Panc1 (cell line): ENCODE results near the gene GFRA1. TPM values are rescaled to one million over a fixed set of nuclear protein-coding genes. Genes with fewer than 3 reads are reported as not detected.

ENCODE experiments used
- ATAC-seq: fragments of 200-7000 bp; cut with Tn5 transposase; 2 replicates; pipeline ENCODE4 v1.9.1; 2020; ENCODE audit warnings: mild to moderate bottlenecking, moderate library complexity
- BruUV-seq: library from RNA; stranded (reverse); fragments of 400-500 nt; replicated peaks from 2 replicates; lab custom pipeline; 2021; lab: Mats Ljungman, UMichigan
- CTCF ChIA-PET: fragments of 300-600 bp; sonication (Branson Sonifier 250); formaldehyde crosslinking; loops from one replicate; lab custom pipeline; 2022; ENCODE audit warnings: antibody characterized with exemption; lab: Charles Lee
- POLR2A ChIA-PET: fragments of 300-600 bp; sonication (Branson Sonifier 250); formaldehyde crosslinking; loops from one replicate; lab custom pipeline; 2022; ENCODE audit warnings: antibody characterized with exemption; lab: Charles Lee
- DNase-seq: peaks from one replicate; pipeline ENCODE4 v3.0.0-alpha.2; 2010; ENCODE audit warnings: low read depth, low spot score
- H3K27ac ChIP-seq: 2 replicates; pipeline ENCODE4 v1.5.1; 2011; ENCODE audit warnings: mild to moderate bottlenecking, low read length, inconsistent platforms
- H3K27me3 ChIP-seq: fragments of 200-500 bp; sonication (Bioruptor generic); 2 replicates; pipeline ENCODE4 v1.6.0; 2014; ENCODE audit warnings: low read length, inconsistent platforms; ENCODE audit not compliant: control insufficient read depth, insufficient read depth
- H3K36me3 ChIP-seq: fragments of 200-500 bp; sonication (Bioruptor generic); 2 replicates; pipeline ENCODE4 v1.5.1; 2014; ENCODE audit warnings: inconsistent platforms, mild to moderate bottlenecking, low read length, moderate library complexity; ENCODE audit not compliant: control insufficient read depth, insufficient read depth
- H3K4me1 ChIP-seq: 2 replicates; pipeline ENCODE4 v1.5.1; 2011; ENCODE audit warnings: inconsistent platforms, mild to moderate bottlenecking, low read length, moderate library complexity; ENCODE audit not compliant: control insufficient read depth, insufficient read depth
- H3K4me3 ChIP-seq, 2 experiments: 2 replicates each; pipeline ENCODE4 v1.5.1; 2011 to 2012; ENCODE audit warnings: low read depth in 2 of 2, low read length in 2 of 2, mild to moderate bottlenecking in 2 of 2, inconsistent platforms in 1 of 2, moderate library complexity in 1 of 2
- H3K9me3 ChIP-seq: fragments of 200-500 bp; sonication (Bioruptor generic); 2 replicates; pipeline ENCODE4 v1.5.1; 2014; ENCODE audit warnings: low read depth, mild to moderate bottlenecking, inconsistent platforms, low read length, moderate library complexity; ENCODE audit not compliant: control insufficient read depth, insufficient read depth
- CTCF ChIP-seq: fragments of 450-650 bp; IDR thresholded peaks from 2 replicates; pipeline ENCODE4 v1.5.1; 2017; ENCODE audit warnings: mild to moderate bottlenecking
- POLR2AphosphoS5 ChIP-seq: IDR thresholded peaks from 2 replicates; pipeline ENCODE4 v1.6.1; 2012; ENCODE audit warnings: mild to moderate bottlenecking, low read depth, low read length, moderate library complexity
- REST ChIP-seq, 2 experiments: IDR thresholded peaks; 2 replicates each; pipeline ENCODE4 v1.6.1; 2011 to 2012; ENCODE audit warnings: low read depth in 2 of 2, control low read depth in 1 of 2, low read length in 1 of 2, mild to moderate bottlenecking in 1 of 2, moderate library complexity in 1 of 2; ENCODE audit not compliant: insufficient read depth in 1 of 2
- SIN3A ChIP-seq: IDR thresholded peaks from 2 replicates; pipeline ENCODE4 v1.6.1; 2012; ENCODE audit warnings: low read depth, mild to moderate bottlenecking, low read length, moderate library complexity, borderline replicate concordance; ENCODE audit not compliant: insufficient read depth
- TCF7L2 ChIP-seq: IDR thresholded peaks from 2 replicates; pipeline ENCODE4 v1.6.1; 2011; ENCODE audit warnings: mild to moderate bottlenecking, low read depth, low read length, inconsistent platforms
- in situ Hi-C: cut with HindIII; loops from 2 replicates; pipeline ENCODE4 v1.10.0; 2016; ENCODE audit warnings: low sequenced_read_pairs, low pct_unique_long_range_greater_than_20kb
- intact Hi-C: fragments of 100-400 bp; cut with micrococcal nuclease; formaldehyde crosslinking; loops from one replicate; pipeline ENCODE4 v1.10.0; 2022; ENCODE audit not compliant: unreplicated experiment
- total RNA-seq: library from RNA; stranded (reverse); gene quantifications from one replicate; pipeline ENCODE4 v1.2.1, GENCODE V29; 2021; ENCODE audit not compliant: unreplicated experiment

GFRA1 gene
- total RNA-seq, 1 experiment from 2014 or later, result 0.10 TPM

GRCh38 chr10:116070743-116071320 lies 202.2 kb downstream of the GFRA1 start:
- H3K4me3 ChIP-seq, result no peak overlapping the region
- H3K27ac ChIP-seq, result no peak overlapping the region
- no peaks in the 10 kb centered on the region for H3K9me3 ChIP-seq
- intact Hi-C loops, result no loop called here
- no peaks in the 10 kb centered on the region for H3K36me3 ChIP-seq
- ChIA-PET POLR2A (no interaction called here), CTCF (no interaction called here)
- peaks cover 2% of the 10 kb centered on the region; the same call in 1 of the 2 replicates for H3K27me3 ChIP-seq
- H3K4me1 ChIP-seq, result no peaks in the 10 kb centered on the region
- no TSS peak for BruUV-seq
- ATAC-seq (no peak), DNase-seq (no peak)
- in situ Hi-C loops, result no loop called here
- TF ChIP-seq REST (IDR thresholded peaks at IDR 0.05; ENCODE audit: insufficient read depth in 1 of 2, low read depth in 2 of 2, low read length in 1 of 2), result no peak
- TF ChIP-seq POLR2AphosphoS5, result no peak
- no peak for TF ChIP-seq CTCF
- no peak for TF ChIP-seq TCF7L2
- TF ChIP-seq SIN3A, result no peak

- H3K27me3 ChIP-seq, result peaks cover 7% of the 10 kb centered on the region
- CTCF ChIA-PET, result no interaction called here
- H3K4me3 ChIP-seq, result no peak overlapping the region
- ATAC-seq, result no peak
- POLR2A ChIA-PET, result no interaction called here
- intact Hi-C loops (no loop called here), in situ Hi-C loops (no loop called here)
- no TSS peak for BruUV-seq
- no peak overlapping the region for H3K27ac ChIP-seq
- no peaks in the 10 kb centered on the region for H3K9me3 ChIP-seq
- no peaks in the 10 kb centered on the region for H3K36me3 ChIP-seq
- H3K4me1 ChIP-seq, result no peaks in the 10 kb centered on the region
- no peak for DNase-seq
- no peak for TF ChIP-seq POLR2AphosphoS5
- TF ChIP-seq SIN3A, result no peak
- TF ChIP-seq REST (IDR thresholded peaks at IDR 0.05; ENCODE audit: insufficient read depth in 1 of 2, low read depth in 2 of 2, low read length in 1 of 2), result no peak
- TF ChIP-seq CTCF, result no peak
- no peak for TF ChIP-seq TCF7L2
Measured at GRCh38 chr10:116069856-116070255, 203.2 kb downstream of the GFRA1 start.
